GM12865 (cell line): ENCODE results near the gene EPHA5.

ENCODE experiments used
- DNase-seq: peaks from one replicate; pipeline ENCODE4 v3.0.0; 2010; ENCODE audit warnings: low read depth
- H3K4me3 ChIP-seq: 2 replicates; pipeline ENCODE4 v1.5.1; 2011; ENCODE audit warnings: mild to moderate bottlenecking, low read depth, low read length, control low read depth
- TF ChIP-seq, protein P1 (sequence below): IDR thresholded peaks from 2 replicates; pipeline ENCODE4 v1.5.1; 2011; ENCODE audit warnings: low read length, control low read depth, low read depth, inconsistent platforms; ENCODE audit not compliant: insufficient read depth; ENCODE audit errors: missing control alignments

EPHA5 gene

GRCh38 chr4:65635051-65635821, 35.1 kb downstream of the EPHA5 start:
- no peak for DNase-seq
- TF ChIP-seq, protein P1, sequence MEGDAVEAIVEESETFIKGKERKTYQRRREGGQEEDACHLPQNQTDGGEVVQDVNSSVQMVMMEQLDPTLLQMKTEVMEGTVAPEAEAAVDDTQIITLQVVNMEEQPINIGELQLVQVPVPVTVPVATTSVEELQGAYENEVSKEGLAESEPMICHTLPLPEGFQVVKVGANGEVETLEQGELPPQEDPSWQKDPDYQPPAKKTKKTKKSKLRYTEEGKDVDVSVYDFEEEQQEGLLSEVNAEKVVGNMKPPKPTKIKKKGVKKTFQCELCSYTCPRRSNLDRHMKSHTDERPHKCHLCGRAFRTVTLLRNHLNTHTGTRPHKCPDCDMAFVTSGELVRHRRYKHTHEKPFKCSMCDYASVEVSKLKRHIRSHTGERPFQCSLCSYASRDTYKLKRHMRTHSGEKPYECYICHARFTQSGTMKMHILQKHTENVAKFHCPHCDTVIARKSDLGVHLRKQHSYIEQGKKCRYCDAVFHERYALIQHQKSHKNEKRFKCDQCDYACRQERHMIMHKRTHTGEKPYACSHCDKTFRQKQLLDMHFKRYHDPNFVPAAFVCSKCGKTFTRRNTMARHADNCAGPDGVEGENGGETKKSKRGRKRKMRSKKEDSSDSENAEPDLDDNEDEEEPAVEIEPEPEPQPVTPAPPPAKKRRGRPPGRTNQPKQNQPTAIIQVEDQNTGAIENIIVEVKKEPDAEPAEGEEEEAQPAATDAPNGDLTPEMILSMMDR, result no peak
- no peak overlapping the region for H3K4me3 ChIP-seq

- no peak for DNase-seq
- TF ChIP-seq, protein P1, result no peak
- no peak overlapping the region for H3K4me3 ChIP-seq
Measured at GRCh38 chr4:65624651-65625050, 45.6 kb downstream of the EPHA5 start.

DNA sequence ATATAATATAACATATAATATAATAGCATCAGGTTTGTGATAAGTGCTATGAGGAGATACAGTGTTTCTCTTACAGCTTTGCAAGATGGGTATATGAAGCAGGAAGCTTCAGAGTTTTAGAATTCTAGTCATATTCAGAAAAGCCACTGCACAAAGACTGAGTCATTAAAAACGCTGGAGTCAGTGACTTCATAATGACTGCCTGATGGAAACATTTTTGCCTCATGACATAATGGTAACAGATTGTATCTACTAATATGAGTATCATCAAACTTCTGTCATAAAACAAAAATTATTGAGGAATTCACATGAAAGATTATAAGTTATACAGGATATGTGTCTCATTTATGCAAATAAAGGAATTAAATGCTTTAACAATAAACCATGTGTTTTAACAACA, 46.8 kb downstream of the EPHA5 start:
- no peak overlapping the region for H3K4me3 ChIP-seq
- TF ChIP-seq, protein P1, result no peak
- no peak for DNase-seq

DNA sequence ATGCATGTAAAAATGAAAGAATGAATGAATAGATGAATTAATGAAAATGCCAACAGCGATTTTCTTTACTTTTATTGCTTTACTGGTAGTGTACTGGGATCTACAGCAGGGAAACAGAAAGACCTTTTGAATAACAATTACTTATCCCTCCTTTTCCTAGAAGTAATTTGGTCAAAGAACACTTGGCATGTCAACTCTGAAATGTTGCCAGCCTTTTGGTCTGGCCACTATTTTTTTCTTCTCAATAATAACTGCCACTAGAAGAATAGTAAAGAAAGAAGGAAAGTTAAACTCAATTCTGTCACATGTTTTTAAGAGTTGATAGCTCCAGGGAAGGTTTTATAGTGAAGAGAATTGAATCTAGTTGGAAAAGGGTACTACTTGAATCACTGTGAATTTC, 52.9 kb downstream of the EPHA5 start:
- TF ChIP-seq, protein P1, result no peak

GRCh38 chr4:65604515-65604914, 65.8 kb downstream of the EPHA5 start:
- no peak for DNase-seq
- TF ChIP-seq, protein P1, result no peak

More for the DNA sequence above, 52.9 kb downstream of the EPHA5 start:
- H3K4me3 ChIP-seq, result no peak overlapping the region
- DNase-seq, result no peak

GRCh38 chr4:65600656-65601055, 69.6 kb downstream of the EPHA5 start:
- no peak for DNase-seq
- TF ChIP-seq, protein P1, result no peak
- H3K4me3 ChIP-seq, result no peak overlapping the region

More at GRCh38 chr4:65604515-65604914, 65.8 kb downstream of the EPHA5 start:
- no peak overlapping the region for H3K4me3 ChIP-seq

- no peak overlapping the region for H3K4me3 ChIP-seq
- no peak for DNase-seq
- TF ChIP-seq, protein P1, result no peak
Measured at GRCh38 chr4:65599340-65599739, 70.9 kb downstream of the EPHA5 start.
